ENCODE results near the gene FARP1. TPM values are rescaled to one million over a fixed set of nuclear protein-coding genes. Genes with fewer than 3 reads are reported as not detected.

FARP1 gene
- total RNA-seq, 2 donors from 2014 or later = 89.5 to 93.6 TPM

DNA sequence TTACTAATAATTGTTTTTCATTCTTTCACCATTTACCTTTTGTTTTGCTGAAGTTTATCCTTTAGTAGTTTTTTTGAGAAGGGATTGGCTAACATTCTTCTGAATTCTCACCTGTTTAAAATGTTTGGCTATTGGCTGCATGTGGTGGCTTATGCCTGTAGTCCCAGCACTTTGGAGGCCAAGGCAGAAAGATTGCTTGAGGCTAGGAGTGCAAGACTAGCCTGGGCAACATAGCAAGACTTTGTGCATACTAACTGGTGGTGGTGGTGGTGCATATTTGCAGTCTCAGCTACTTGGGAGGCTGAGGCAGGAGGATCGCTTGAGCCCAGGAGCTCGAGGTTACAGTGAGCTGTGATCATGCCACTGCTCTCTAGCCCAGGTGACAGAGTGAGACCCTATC is 61.7 kb downstream of the FARP1 start:
- H3K4me1 ChIP-seq = peaks cover 29% of the 10 kb centered on the region
- H3K36me3 ChIP-seq (replicated peaks in 1 of 2; ENCODE audit: insufficient read depth in 1 of 2, low read depth in 2 of 2) = no peaks in the 10 kb centered on the region
- TF ChIP-seq CTCF (IDR thresholded peaks at IDR 0.05) (no peak), POLR2A (IDR thresholded peaks at IDR 0.05) (no peak)
- WGBS, 2 donors = 94 to 100% methylated on average over 2 of the region's 2 CpGs
- DNase-seq = no peak
- no peak for ATAC-seq
- H3K27ac ChIP-seq = no peak overlapping the region
- intact Hi-C loops (cut with DNase I) = no loop called here
- no peaks in the 10 kb centered on the region for H3K9me3 ChIP-seq
- no peak overlapping the region for H3K4me3 ChIP-seq
- no peaks in the 10 kb centered on the region for H3K27me3 ChIP-seq

- Histone ChIP-seq H3K27me3 (no peaks in the 10 kb centered on the region), H3K4me3 (no peak overlapping the region), H3K9me3 (no peaks in the 10 kb centered on the region), H3K36me3 (replicated peaks in 1 of 2; ENCODE audit: insufficient read depth in 1 of 2, low read depth in 2 of 2) (no peaks in the 10 kb centered on the region), H3K4me1 (peaks cover 20% of the 10 kb centered on the region), H3K27ac (peak overlapping the region in 3 of 4 donors; percentile 32 to 67 (median 66))
- DNase-seq (no peak), ATAC-seq (peak; percentile 73)
- TF ChIP-seq CTCF (IDR thresholded peaks at IDR 0.05) (no peak), POLR2A (IDR thresholded peaks at IDR 0.05) (no peak)
- intact Hi-C loops (cut with DNase I) = no loop called here
- 27 to 31% methylated on average over 4 of the region's 4 CpGs for WGBS, 2 donors
Observed at GRCh38 chr13:98206946-98207345, 64.1 kb downstream of the FARP1 start.

- peaks cover 15% of the 10 kb centered on the region for H3K4me1 ChIP-seq
- intact Hi-C loops (cut with DNase I) = no loop called here
- WGBS, 2 donors = 53 to 72% methylated on average over 4 of the region's 4 CpGs
- ATAC-seq (peak; percentile 52), DNase-seq (no peak)
- no peak overlapping the region for H3K4me3 ChIP-seq
- no peaks in the 10 kb centered on the region for H3K27me3 ChIP-seq
- peak overlapping the region; percentile 15 to 67 (median 49) for H3K27ac ChIP-seq
- no peaks in the 10 kb centered on the region for H3K36me3 ChIP-seq (replicated peaks in 1 of 2; ENCODE audit: insufficient read depth in 1 of 2, low read depth in 2 of 2)
- no peak for TF ChIP-seq POLR2A (IDR thresholded peaks at IDR 0.05)
- no peak for TF ChIP-seq CTCF (IDR thresholded peaks at IDR 0.05)
- H3K9me3 ChIP-seq = no peaks in the 10 kb centered on the region
Observed at GRCh38 chr13:98207416-98207815, 64.5 kb downstream of the FARP1 start.

GRCh38 chr13:98208606-98209005 is 65.7 kb downstream of the FARP1 start:
- H3K4me1 ChIP-seq = peaks cover 15% of the 10 kb centered on the region
- 86 to 89% methylated on average over 5 of the region's 5 CpGs for WGBS, 2 donors
- no peaks in the 10 kb centered on the region for H3K27me3 ChIP-seq
- H3K36me3 ChIP-seq (replicated peaks in 1 of 2; ENCODE audit: insufficient read depth in 1 of 2, low read depth in 2 of 2) = no peaks in the 10 kb centered on the region
- no peak for TF ChIP-seq POLR2A (IDR thresholded peaks at IDR 0.05)
- TF ChIP-seq CTCF (IDR thresholded peaks at IDR 0.05) = no peak
- DNase-seq (no peak), ATAC-seq (no peak)
- no peaks in the 10 kb centered on the region for H3K9me3 ChIP-seq
- no peak overlapping the region for H3K27ac ChIP-seq
- intact Hi-C loops (cut with DNase I) = no loop called here
- no peak overlapping the region for H3K4me3 ChIP-seq

DNA sequence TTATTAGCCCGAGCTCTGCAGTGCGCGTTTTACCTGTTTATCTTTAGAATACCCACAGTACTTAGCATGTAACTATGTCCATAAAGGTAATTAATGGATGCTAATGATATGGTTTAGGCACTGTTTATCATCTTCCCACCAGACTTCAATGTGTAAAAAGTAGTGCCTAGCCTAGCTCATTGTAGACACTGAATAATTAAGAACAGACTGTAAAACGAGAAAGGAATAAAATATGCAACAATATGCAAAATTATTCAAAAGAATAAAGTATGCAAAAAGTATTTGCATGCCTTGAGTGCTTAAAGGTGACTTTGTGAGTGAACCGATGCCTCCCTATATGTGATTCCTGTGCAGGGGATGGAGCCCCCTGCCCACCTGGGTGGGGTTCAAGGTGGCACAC is 69.9 kb downstream of the FARP1 start:
- Histone ChIP-seq H3K4me3 (no peak overlapping the region), H3K27me3 (no peaks in the 10 kb centered on the region), H3K36me3 (replicated peaks in 1 of 2; ENCODE audit: insufficient read depth in 1 of 2, low read depth in 2 of 2) (no peaks in the 10 kb centered on the region), H3K4me1 (peaks cover 36% of the 10 kb centered on the region), H3K9me3 (no peaks in the 10 kb centered on the region), H3K27ac (no peak overlapping the region)
- 81 to 84% methylated on average over 5 of the region's 5 CpGs for WGBS, 2 donors
- intact Hi-C loops (cut with DNase I) = no loop called here
- ATAC-seq = no peak
- no peak for DNase-seq
- TF ChIP-seq CTCF (IDR thresholded peaks at IDR 0.05) (no peak), POLR2A (IDR thresholded peaks at IDR 0.05) (no peak)

Measured in body of pancreas (tissue), 4 donors.